Activated naive CD4-positive, alpha-beta T cell treated with anti-CD3 and anti-CD28 coated beads, Interleukin-2, amount 50 U/mL, for 24 hours (primary cell): Measurements from ENCODE around the gene C1D.
"Not testable (repeated sequence)": the region's sequence is repeated elsewhere in the genome, so short reads cannot be mapped to it uniquely, and the experiment has no call there.

Experiments used
- H3K27ac Mint-ChIP-seq: one replicate; pipeline ENCODE4 v1.8.0; 2021; ENCODE audit warnings: mild to moderate bottlenecking, mixed read lengths
- H3K27me3 Mint-ChIP-seq: one replicate; pipeline ENCODE4 v1.8.0; 2021; ENCODE audit warnings: mixed read lengths
- H3K36me3 Mint-ChIP-seq: one replicate; pipeline ENCODE4 v1.8.0; 2021; ENCODE audit warnings: mixed read lengths
- H3K4me1 Mint-ChIP-seq: one replicate; pipeline ENCODE4 v1.8.0; 2021; ENCODE audit warnings: mixed read lengths
- H3K4me3 Mint-ChIP-seq: one replicate; pipeline ENCODE4 v1.8.0; 2021; ENCODE audit warnings: mild to moderate bottlenecking, mixed read lengths
- H3K9me3 Mint-ChIP-seq: one replicate; pipeline ENCODE4 v1.8.0; 2021; ENCODE audit warnings: mixed read lengths

C1D gene

DNA sequence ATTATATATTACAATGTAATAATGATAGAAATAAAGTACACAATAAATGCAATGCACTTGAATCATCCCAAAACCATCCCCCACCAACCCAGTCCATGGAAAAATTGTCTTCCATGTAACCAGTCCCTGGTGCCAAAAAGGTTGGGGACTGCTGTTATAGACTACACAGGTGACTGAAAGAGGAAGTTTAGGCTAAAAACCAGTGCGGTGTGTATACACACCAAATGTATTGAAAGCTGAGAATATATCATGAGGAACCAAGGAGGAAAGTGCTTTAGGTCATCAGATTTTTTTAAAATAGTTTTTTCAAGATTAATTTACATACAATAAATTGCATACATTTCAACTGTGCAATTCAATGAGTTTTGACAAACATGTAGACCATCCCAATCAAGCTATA, 20.5 kb upstream of the C1D start:
- Mint-ChIP-seq H3K36me3 (no peaks in the 10 kb centered on the region), H3K27ac (no peak overlapping the region), H3K4me3 (no peak overlapping the region), H3K27me3 (peaks cover 1% of the 10 kb centered on the region), H3K9me3 (no peaks in the 10 kb centered on the region), H3K4me1 (no peaks in the 10 kb centered on the region)

GRCh38 chr2:68074050-68074449, 11.2 kb upstream of the C1D start:
- Mint-ChIP-seq H3K27ac (no peak overlapping the region), H3K36me3 (peaks cover 2% of the 10 kb centered on the region), H3K4me3 (no peak overlapping the region), H3K27me3 (no peaks in the 10 kb centered on the region), H3K4me1 (no peaks in the 10 kb centered on the region), H3K9me3 (no peaks in the 10 kb centered on the region)

GRCh38 chr2:68063797-68064646, 1.2 kb upstream of the C1D start:
- not testable (repeated sequence) for H3K4me3 Mint-ChIP-seq, H3K9me3 Mint-ChIP-seq, H3K36me3 Mint-ChIP-seq, H3K27ac Mint-ChIP-seq, H3K27me3 Mint-ChIP-seq
- peaks cover 34% of the 10 kb centered on the region for H3K4me1 Mint-ChIP-seq

DNA sequence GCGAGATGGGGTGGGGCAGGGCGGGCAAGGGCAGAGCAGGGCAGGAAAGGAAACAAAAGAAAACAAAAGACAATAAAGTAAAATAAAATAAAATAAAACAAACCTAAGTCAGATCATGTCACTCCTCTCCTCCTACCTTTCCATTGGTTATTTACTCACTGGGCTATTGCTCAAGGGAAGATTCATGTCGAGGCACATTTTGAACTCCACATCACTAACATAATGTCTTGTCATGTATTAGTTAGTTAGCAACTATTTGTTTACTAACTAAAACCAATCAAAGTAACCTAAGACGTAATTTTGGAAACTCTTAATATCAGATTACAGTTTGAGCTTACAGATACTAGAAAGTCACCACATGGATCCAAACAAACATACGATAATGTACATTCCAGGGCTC, 2.2 kb downstream of the C1D start:
- Mint-ChIP-seq H3K4me1 (peaks cover 66% of the 10 kb centered on the region), H3K36me3 (peaks cover 9% of the 10 kb centered on the region), H3K4me3 (no peak overlapping the region), H3K27me3 (peaks cover 1% of the 10 kb centered on the region), H3K9me3 (no peaks in the 10 kb centered on the region), H3K27ac (no peak overlapping the region)

DNA sequence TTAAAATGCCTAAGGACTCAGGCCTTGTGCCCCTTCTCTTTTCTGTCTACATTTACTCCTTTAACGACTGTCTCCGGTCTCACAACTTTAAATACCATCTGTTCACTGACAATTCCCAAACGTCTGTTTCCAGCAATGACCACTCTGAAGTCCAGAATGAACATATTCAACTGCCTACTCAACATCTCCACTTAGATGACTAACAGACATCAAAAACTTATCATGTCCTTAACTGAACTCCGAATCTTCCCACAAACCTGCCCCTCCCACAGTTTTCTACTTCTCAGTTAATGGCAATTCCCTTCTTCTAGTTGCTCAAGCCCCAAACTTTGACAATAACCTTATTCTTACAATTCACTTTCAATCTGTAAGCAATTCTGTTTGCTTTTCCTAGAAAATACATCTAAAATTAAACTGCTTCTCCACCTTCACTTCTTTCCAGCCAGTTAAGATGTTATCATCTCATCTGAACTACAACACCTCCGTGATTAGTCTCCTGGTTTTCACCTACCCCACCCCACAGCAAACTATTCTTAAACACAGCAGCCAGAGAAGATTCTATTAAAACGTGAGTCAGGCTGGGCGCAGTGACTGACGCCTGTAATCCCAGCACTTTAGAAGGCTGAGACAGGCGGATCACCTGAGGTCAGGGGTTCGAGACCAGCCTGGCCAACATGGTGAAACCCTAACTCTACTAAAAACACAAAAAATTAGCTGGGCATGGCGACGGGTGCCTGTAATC, 2.8 kb downstream of the C1D start:
- H3K4me3 Mint-ChIP-seq: peak overlapping the region; percentile 31
- no peak overlapping the region for H3K27ac Mint-ChIP-seq
- no peaks in the 10 kb centered on the region for H3K9me3 Mint-ChIP-seq
- peaks cover 6% of the 10 kb centered on the region for H3K36me3 Mint-ChIP-seq
- peaks cover 73% of the 10 kb centered on the region for H3K4me1 Mint-ChIP-seq
- H3K27me3 Mint-ChIP-seq: peaks cover 1% of the 10 kb centered on the region

DNA sequence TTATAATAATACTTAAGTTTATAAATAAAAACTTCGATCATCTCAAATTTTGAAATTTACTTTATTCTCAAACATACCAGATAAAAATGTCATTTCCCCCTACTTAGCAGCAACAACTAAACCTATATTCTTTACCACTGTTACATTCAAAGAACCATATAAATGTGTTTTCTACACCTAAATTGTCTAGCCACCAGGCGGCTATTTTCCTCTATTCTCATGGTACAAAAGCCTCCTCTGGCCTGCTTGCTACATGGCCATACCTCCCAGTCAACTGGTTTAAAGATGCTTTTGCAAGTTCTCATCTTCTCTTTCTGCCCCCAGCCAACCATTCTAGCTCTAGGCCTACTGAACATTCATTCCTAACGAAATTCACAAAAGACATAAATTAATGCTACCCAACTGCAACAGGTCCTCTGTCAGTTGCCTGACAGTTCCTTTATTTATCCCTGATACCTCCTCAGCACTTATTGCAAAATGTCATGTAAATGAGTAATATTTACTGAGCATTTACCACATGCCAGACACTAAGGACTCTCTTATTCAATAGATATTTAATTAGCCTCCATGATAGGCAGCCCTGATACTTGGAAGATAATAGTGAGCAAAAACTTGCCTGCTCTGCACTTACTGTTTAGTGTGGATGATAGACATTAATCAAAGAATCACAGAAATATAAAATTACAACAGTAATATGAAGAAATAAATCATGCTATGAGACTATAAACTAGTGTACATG, 5.0 kb downstream of the C1D start:
- no peak overlapping the region for H3K4me3 Mint-ChIP-seq
- no peaks in the 10 kb centered on the region for H3K9me3 Mint-ChIP-seq
- H3K4me1 Mint-ChIP-seq: peaks cover 84% of the 10 kb centered on the region
- no peaks in the 10 kb centered on the region for H3K27me3 Mint-ChIP-seq
- peaks cover 5% of the 10 kb centered on the region for H3K36me3 Mint-ChIP-seq
- peak overlapping the region; percentile 4 for H3K27ac Mint-ChIP-seq

- no peaks in the 10 kb centered on the region for H3K27me3 Mint-ChIP-seq
- peaks cover 8% of the 10 kb centered on the region for H3K36me3 Mint-ChIP-seq
- H3K9me3 Mint-ChIP-seq: no peaks in the 10 kb centered on the region
- no peak overlapping the region for H3K27ac Mint-ChIP-seq
- H3K4me3 Mint-ChIP-seq: no peak overlapping the region
- peaks cover 82% of the 10 kb centered on the region for H3K4me1 Mint-ChIP-seq
These were observed 9.9 kb downstream of the C1D start for GRCh38 chr2:68052717-68053422.

DNA sequence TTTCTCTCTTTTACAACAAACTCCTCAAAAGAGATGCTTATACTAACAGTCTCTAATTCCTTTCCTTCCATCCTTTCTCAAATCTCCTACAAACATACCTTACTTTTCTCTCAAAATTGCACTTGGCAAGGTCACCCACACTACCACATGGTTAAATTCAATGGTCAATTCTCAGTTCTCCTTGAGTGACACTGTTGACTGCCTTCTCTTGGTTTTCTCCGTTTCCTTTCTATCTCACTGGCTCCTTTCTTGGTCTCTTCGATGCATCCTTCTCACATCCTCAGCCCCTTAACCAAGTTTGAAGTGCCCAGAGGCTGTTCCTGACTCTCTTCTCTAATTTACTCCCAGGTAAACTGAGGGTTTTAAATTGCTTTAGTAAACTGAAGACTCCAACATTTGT, 12.5 kb downstream of the C1D start:
- no peaks in the 10 kb centered on the region for H3K27me3 Mint-ChIP-seq
- H3K27ac Mint-ChIP-seq: peak overlapping the region; percentile 37
- H3K4me3 Mint-ChIP-seq: no peak overlapping the region
- peaks cover 10% of the 10 kb centered on the region for H3K36me3 Mint-ChIP-seq
- H3K9me3 Mint-ChIP-seq: no peaks in the 10 kb centered on the region
- H3K4me1 Mint-ChIP-seq: peaks cover 59% of the 10 kb centered on the region

- no peaks in the 10 kb centered on the region for H3K9me3 Mint-ChIP-seq
- peaks cover 12% of the 10 kb centered on the region for H3K36me3 Mint-ChIP-seq
- H3K27me3 Mint-ChIP-seq: no peaks in the 10 kb centered on the region
- H3K27ac Mint-ChIP-seq: no peak overlapping the region
- peaks cover 29% of the 10 kb centered on the region for H3K4me1 Mint-ChIP-seq
- H3K4me3 Mint-ChIP-seq: no peak overlapping the region
These were observed 16.1 kb downstream of the C1D start for GRCh38 chr2:68046642-68047240.

DNA sequence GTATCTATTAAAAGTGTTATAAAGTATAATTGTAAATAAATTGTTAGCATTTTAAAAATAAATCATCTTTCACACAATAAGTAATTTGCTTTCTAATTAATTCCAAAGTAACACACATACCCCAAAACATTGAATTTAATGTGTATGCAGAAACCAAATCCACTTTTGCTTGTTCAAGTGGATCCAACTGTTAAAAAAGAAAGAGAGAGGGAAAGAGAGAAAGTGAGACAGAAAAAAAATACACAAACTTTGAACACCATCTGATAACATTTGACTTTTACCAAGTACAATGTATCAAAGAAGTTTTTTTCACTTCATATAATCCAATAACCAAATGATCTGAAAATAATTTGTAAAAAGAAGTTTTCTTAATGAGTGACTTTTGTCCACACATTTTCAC, 16.6 kb downstream of the C1D start:
- peaks cover 25% of the 10 kb centered on the region for H3K4me1 Mint-ChIP-seq
- H3K27ac Mint-ChIP-seq: no peak overlapping the region
- no peak overlapping the region for H3K4me3 Mint-ChIP-seq
- H3K36me3 Mint-ChIP-seq: peaks cover 12% of the 10 kb centered on the region
- H3K27me3 Mint-ChIP-seq: no peaks in the 10 kb centered on the region
- no peaks in the 10 kb centered on the region for H3K9me3 Mint-ChIP-seq

DNA sequence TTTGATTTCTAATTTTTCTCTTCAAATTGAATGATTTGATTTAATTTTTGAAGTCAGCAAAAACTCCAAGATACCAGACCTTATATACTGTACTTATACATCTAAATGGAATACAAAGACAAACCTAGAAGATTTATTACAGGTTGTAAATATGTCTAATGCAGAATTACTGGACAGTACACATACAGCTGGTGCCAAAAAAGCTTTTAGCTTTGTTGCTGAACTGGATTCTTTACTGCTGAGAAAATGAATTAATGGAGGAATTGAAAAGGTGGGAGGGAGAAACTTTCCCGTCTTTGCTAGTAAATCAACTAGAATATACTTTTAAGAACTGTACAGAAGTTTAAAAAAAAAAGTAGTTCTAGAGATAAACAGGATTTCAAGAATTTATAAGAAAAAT, 17.5 kb downstream of the C1D start:
- Mint-ChIP-seq H3K36me3 (peaks cover 10% of the 10 kb centered on the region), H3K4me3 (no peak overlapping the region), H3K9me3 (no peaks in the 10 kb centered on the region), H3K27ac (no peak overlapping the region), H3K27me3 (no peaks in the 10 kb centered on the region), H3K4me1 (peaks cover 17% of the 10 kb centered on the region)

DNA sequence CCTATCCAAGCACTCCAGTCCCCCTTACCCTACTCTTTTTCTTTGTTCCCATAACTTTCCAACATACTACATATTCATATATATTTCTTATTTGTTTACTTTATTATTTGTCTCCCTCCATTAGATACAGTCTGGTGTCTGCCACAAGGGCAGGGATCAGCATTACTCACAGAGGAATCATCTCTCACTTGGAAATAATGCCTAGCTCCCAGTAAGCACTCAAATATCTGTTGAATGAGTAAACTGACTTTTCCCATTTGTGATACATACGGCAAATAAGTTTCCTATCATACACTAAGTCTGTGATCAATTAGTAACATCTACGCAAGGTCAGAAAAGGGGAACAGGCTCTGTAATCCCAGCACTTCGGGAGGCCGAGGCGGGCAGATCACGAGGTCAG, 18.7 kb downstream of the C1D start:
- peaks cover 9% of the 10 kb centered on the region for H3K4me1 Mint-ChIP-seq
- peaks cover 8% of the 10 kb centered on the region for H3K36me3 Mint-ChIP-seq
- no peak overlapping the region for H3K4me3 Mint-ChIP-seq
- no peak overlapping the region for H3K27ac Mint-ChIP-seq
- H3K27me3 Mint-ChIP-seq: no peaks in the 10 kb centered on the region
- no peaks in the 10 kb centered on the region for H3K9me3 Mint-ChIP-seq

DNA sequence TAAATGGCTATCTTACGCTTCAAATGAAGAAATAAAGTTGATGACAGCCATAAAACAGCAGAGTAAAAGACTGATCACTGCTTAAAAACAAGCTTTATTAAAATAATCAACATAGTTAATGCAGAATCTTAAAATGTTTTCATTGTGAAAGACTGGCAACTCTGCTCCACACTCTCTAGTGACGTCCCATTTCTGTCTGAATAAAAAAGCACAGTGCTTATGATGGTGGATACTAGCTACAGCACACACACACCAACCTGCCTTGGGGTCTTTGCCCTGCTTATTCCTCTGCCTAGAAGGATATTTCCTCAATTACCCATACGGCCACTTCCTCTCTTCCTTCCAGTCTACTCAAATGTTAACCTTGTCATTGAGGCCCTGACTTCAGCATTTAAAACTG, 19.1 kb downstream of the C1D start:
- Mint-ChIP-seq H3K27ac (no peak overlapping the region), H3K4me3 (no peak overlapping the region), H3K9me3 (no peaks in the 10 kb centered on the region), H3K4me1 (peaks cover 7% of the 10 kb centered on the region), H3K27me3 (no peaks in the 10 kb centered on the region), H3K36me3 (peaks cover 8% of the 10 kb centered on the region)

DNA sequence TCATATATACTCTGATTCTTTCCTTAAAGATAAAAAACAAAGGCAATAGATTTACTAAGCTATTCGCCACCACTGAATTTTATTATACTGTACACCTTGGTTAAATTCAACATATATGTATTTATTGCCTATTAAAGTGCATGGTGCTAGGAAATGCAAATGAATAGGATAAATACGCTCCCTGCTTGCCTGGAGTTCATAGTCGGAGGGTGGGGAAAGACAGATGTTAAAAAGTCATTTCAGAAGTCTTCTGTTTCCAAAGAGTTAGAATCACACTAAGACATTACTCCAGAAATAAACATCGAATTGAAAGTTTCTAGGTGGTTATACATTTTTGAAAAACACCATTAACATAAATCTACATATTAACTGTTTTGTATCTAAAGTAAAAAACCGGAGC, 19.8 kb downstream of the C1D start:
- H3K4me3 Mint-ChIP-seq: no peak overlapping the region
- no peaks in the 10 kb centered on the region for H3K27me3 Mint-ChIP-seq
- peaks cover 4% of the 10 kb centered on the region for H3K4me1 Mint-ChIP-seq
- no peak overlapping the region for H3K27ac Mint-ChIP-seq
- H3K36me3 Mint-ChIP-seq: peaks cover 6% of the 10 kb centered on the region
- no peaks in the 10 kb centered on the region for H3K9me3 Mint-ChIP-seq

- H3K9me3 Mint-ChIP-seq: no peaks in the 10 kb centered on the region
- H3K27ac Mint-ChIP-seq: peak overlapping the region; percentile 26
- no peaks in the 10 kb centered on the region for H3K27me3 Mint-ChIP-seq
- H3K36me3 Mint-ChIP-seq: peaks cover 6% of the 10 kb centered on the region
- no peak overlapping the region for H3K4me3 Mint-ChIP-seq
- H3K4me1 Mint-ChIP-seq: peaks cover 4% of the 10 kb centered on the region
These were observed 21.0 kb downstream of the C1D start for GRCh38 chr2:68041704-68042245.
